Measurements from ENCODE around the gene INPP5E.

DNA sequence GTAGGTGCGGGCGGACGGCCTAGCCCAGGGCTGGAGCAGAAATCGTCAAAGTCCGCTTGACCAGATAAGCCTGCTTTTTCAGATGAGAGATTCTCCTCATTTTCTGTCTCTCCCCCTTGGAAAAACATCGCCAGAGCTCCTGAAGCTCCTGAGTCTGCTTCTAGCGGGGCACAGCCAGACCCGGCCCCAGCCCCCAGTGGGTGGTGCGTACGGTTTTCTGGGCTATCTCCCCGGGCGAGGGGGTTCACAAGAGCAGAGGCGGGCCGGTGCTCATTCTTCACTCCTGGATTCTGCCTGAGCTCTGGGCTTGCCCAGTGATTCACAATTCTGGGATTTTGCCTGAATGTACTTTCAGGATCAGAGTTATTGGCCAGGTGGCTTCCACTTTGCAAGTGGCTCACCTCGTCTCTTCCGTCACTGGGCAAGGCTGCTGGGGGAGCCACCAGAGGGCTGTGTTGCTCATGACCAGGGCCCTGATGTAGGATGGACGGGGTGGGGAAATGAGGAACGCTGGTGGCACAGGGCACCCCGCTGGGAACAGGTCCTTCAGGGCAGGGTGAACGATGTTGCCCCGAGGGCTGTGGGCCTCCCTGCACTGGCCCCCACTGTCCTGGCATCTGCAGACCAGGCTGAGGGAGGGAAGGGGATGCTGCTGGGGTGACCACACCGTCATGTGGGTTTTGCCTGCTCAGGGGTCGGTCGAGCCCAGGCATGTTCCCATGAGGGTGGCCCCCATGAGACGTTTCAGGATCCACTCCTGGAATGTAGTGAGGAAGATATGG is 36.9 kb upstream of the INPP5E start:
- TF ChIP-seq, protein P1, sequence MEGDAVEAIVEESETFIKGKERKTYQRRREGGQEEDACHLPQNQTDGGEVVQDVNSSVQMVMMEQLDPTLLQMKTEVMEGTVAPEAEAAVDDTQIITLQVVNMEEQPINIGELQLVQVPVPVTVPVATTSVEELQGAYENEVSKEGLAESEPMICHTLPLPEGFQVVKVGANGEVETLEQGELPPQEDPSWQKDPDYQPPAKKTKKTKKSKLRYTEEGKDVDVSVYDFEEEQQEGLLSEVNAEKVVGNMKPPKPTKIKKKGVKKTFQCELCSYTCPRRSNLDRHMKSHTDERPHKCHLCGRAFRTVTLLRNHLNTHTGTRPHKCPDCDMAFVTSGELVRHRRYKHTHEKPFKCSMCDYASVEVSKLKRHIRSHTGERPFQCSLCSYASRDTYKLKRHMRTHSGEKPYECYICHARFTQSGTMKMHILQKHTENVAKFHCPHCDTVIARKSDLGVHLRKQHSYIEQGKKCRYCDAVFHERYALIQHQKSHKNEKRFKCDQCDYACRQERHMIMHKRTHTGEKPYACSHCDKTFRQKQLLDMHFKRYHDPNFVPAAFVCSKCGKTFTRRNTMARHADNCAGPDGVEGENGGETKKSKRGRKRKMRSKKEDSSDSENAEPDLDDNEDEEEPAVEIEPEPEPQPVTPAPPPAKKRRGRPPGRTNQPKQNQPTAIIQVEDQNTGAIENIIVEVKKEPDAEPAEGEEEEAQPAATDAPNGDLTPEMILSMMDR (IDR thresholded peaks at IDR 0.05): no peak
- TF ChIP-seq POLR2A (IDR thresholded peaks at IDR 0.05): no peak

All from heart left ventricle (tissue), 13 donors.